ENCODE results near the gene FITM2. TPM values are rescaled to one million over a fixed set of nuclear protein-coding genes. Genes with fewer than 3 reads are reported as not detected.

FITM2 gene
- total and polyA plus RNA-seq, 10 of the 15 experiments (the other 5 are each of a cell fraction or from before 2014, with no cell fraction given): 0.46 to 1.9 (median 1.6) TPM

DNA sequence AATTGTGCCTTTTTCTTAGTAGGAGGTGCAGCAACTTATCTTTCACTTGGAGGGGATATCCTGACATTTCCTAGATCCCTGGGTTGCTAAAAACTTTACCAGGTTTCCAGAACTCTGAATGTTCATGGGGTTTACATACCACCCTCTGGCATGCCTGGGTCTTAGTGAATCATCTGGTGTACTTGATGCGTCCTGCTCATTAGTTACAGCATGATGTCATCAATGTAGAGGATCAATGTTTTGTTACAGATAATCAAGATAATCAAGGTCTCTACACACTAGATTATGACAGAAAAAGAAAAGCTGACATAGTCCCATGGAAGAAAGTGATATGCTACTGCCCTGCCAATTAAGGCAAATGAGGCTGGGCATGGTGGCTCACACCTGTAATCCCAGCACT, 27.0 kb downstream of the FITM2 start (continued):
- TF ChIP-seq BCLAF1 (IDR thresholded peaks at IDR 0.05): no peak
- TF ChIP-seq, protein P1, sequence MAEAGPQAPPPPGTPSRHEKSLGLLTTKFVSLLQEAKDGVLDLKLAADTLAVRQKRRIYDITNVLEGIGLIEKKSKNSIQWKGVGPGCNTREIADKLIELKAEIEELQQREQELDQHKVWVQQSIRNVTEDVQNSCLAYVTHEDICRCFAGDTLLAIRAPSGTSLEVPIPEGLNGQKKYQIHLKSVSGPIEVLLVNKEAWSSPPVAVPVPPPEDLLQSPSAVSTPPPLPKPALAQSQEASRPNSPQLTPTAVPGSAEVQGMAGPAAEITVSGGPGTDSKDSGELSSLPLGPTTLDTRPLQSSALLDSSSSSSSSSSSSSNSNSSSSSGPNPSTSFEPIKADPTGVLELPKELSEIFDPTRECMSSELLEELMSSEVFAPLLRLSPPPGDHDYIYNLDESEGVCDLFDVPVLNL (IDR thresholded peaks at IDR 0.05; ENCODE audit: low read depth, low read length): no peak

DNA sequence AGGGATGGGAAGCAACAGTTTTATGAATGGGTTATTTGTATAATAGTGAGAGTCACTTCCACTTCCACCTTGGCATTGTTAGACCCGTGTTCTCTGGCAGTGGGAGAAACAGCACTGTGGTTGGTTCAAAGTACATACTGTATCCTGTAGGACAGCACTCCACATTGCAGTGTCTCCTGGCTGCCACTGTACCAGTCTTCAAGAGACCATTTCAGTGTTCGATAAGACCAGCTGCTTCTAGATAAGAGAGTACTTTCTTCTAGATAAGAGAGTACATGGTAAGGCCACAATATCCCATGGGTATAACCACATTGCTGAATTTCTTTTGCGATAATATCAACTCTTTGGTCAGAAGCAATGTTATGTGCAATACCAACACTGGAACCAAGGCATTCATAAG, 28.8 kb downstream of the FITM2 start:
- Histone ChIP-seq H3K36me3 (ENCODE audit: control insufficient read depth in 2 of 2, insufficient read depth in 2 of 2, low read length in 1 of 2) (no peaks in the 10 kb centered on the region), H3K27ac (ENCODE audit: control insufficient read depth, insufficient read depth) (no peak overlapping the region), H3K27me3 (replicated peaks in 1 of 2; ENCODE audit: control insufficient read depth in 2 of 2, insufficient read depth in 2 of 2, low read length in 1 of 2) (no peaks in the 10 kb centered on the region; a peak in 1 of 4 replicates), H3K79me2 (ENCODE audit: control insufficient read depth, insufficient read depth, low read length) (no peaks in the 10 kb centered on the region), H3K9ac (ENCODE audit: control insufficient read depth, insufficient read depth, low read length) (no peak overlapping the region), H3K4me2 (ENCODE audit: control insufficient read depth, insufficient read depth) (no peak overlapping the region), H3K4me3 (no peak overlapping the region), H3K9me3 (replicated peaks; ENCODE audit: control insufficient read depth, insufficient read depth, low read length) (no peaks in the 10 kb centered on the region), H2AFZ (ENCODE audit: control insufficient read depth, low read depth, low read length) (no peak overlapping the region), H3K4me1 (ENCODE audit: control insufficient read depth, insufficient read depth, low read length) (no peaks in the 10 kb centered on the region; the same call in 1 of the 2 replicates), H4K20me1 (ENCODE audit: control insufficient read depth, insufficient read depth) (no peaks in the 10 kb centered on the region)
- SMC1A ChIA-PET (ENCODE audit: uncharacterized antibody, unreplicated experiment): interaction anchor here (0.6 kb wide), 1 partner anchor 59 kb away, joined by 3 read pairs; no protein-coding TSS in a partner anchor
- POLR2A ChIA-PET: no interaction called here
- in situ Hi-C loops (cut with MboI): no loop called here
- no peak for FAIRE-seq
- intact Hi-C loops (cut with micrococcal nuclease; ENCODE audit: unreplicated experiment): no loop called here
- ATAC-seq: no peak
- DNase-seq (ENCODE audit: low read depth, low spot score): no peak
- WGBS (ENCODE audit: insufficient coverage, insufficient replicate concordance, low lambda C conversion rate, missing lambda C conversion rate): 54% methylated on average over 3 of the region's 3 CpGs
- RAD21 ChIA-PET (ENCODE audit: unreplicated experiment): no interaction called here
- BruUV-seq (replicated peaks): no TSS peak
- CTCF ChIA-PET: no interaction called here
- TF ChIP-seq, protein P1 (IDR thresholded peaks at IDR 0.05; ENCODE audit: low read depth, low read length): no peak
- TF ChIP-seq PKNOX1 (IDR thresholded peaks at IDR 0.05) (no peak), TAF1 (IDR thresholded peaks at IDR 0.05; ENCODE audit: borderline replicate concordance, low read depth, low read length) (no peak), RAD51 (IDR thresholded peaks at IDR 0.05) (no peak), POU2F2 (IDR thresholded peaks at IDR 0.05; ENCODE audit: borderline replicate concordance, low read depth, low read length) (no peak), ZNF622 (IDR thresholded peaks at IDR 0.05) (no peak)
- TF ChIP-seq, protein P2, sequence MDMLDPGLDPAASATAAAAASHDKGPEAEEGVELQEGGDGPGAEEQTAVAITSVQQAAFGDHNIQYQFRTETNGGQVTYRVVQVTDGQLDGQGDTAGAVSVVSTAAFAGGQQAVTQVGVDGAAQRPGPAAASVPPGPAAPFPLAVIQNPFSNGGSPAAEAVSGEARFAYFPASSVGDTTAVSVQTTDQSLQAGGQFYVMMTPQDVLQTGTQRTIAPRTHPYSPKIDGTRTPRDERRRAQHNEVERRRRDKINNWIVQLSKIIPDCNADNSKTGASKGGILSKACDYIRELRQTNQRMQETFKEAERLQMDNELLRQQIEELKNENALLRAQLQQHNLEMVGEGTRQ (IDR thresholded peaks at IDR 0.05; ENCODE audit: borderline replicate concordance, low read depth, low read length): no peak
- TF ChIP-seq, protein P3, sequence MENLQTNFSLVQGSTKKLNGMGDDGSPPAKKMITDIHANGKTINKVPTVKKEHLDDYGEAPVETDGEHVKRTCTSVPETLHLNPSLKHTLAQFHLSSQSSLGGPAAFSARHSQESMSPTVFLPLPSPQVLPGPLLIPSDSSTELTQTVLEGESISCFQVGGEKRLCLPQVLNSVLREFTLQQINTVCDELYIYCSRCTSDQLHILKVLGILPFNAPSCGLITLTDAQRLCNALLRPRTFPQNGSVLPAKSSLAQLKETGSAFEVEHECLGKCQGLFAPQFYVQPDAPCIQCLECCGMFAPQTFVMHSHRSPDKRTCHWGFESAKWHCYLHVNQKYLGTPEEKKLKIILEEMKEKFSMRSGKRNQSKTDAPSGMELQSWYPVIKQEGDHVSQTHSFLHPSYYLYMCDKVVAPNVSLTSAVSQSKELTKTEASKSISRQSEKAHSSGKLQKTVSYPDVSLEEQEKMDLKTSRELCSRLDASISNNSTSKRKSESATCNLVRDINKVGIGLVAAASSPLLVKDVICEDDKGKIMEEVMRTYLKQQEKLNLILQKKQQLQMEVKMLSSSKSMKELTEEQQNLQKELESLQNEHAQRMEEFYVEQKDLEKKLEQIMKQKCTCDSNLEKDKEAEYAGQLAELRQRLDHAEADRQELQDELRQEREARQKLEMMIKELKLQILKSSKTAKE (IDR thresholded peaks at IDR 0.05; ENCODE audit: low read depth, poor library complexity, severe bottlenecking): no peak
- TF ChIP-seq, protein P4, sequence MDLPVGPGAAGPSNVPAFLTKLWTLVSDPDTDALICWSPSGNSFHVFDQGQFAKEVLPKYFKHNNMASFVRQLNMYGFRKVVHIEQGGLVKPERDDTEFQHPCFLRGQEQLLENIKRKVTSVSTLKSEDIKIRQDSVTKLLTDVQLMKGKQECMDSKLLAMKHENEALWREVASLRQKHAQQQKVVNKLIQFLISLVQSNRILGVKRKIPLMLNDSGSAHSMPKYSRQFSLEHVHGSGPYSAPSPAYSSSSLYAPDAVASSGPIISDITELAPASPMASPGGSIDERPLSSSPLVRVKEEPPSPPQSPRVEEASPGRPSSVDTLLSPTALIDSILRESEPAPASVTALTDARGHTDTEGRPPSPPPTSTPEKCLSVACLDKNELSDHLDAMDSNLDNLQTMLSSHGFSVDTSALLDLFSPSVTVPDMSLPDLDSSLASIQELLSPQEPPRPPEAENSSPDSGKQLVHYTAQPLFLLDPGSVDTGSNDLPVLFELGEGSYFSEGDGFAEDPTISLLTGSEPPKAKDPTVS (IDR thresholded peaks at IDR 0.05; ENCODE audit: low read depth, low read length): no peak

All from GM12878 (cell line).